NCI-H128 (cell line): Measurements from ENCODE around the gene KCMF1.

Experiments
- DNase-seq: peaks from one replicate; lab custom pipeline; 2025; ENCODE audit not compliant: unreplicated experiment; lab: John Stamatoyannopoulos, UW

The KCMF1 gene

GRCh38 chr2:84980263-84980983, 9.5 kb downstream of the KCMF1 start:
- DNase-seq = no peak

- DNase-seq = no peak
Measured at GRCh38 chr2:84986018-84986417, 15.1 kb downstream of the KCMF1 start.

GRCh38 chr2:84989422-84989821, 18.5 kb downstream of the KCMF1 start:
- DNase-seq = no peak

- DNase-seq = no peak
Measured at GRCh38 chr2:84989927-84990326, 19.0 kb downstream of the KCMF1 start.

DNA sequence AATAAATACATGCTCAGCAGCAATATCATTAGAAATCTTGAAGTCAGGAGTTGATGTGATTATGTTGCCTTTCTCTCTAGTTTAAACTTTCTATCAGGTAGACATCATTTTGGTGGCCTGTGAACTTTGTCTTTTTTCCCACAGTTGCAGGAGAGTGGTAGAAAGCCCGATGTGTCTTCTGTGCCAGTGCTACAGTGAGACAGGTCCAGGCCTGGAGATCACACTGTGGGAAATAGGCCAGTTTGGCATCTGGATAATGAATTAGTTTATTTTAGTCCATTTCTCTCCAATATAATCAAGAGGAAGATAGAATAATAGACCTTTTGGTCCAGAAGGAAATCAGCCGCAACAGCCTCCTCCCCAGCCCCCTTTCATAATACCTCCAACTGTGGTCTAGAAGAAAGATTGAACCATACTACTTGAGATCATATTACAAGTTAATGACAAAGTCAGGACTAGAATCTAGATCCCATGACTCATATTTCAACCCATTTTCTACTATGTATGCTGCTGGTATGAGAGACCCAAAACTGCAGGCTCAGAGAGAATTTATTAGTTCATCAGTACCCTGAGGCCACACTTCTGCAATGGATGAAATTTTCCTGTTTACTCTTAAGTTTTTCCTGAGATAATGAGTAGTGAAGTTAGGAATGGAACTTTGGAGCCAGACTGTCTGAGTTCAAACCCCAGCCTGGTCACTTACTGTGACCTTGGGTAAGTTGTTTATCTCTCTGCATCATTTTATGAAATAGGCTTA, 20.6 kb downstream of the KCMF1 start:
- DNase-seq = no peak

DNA sequence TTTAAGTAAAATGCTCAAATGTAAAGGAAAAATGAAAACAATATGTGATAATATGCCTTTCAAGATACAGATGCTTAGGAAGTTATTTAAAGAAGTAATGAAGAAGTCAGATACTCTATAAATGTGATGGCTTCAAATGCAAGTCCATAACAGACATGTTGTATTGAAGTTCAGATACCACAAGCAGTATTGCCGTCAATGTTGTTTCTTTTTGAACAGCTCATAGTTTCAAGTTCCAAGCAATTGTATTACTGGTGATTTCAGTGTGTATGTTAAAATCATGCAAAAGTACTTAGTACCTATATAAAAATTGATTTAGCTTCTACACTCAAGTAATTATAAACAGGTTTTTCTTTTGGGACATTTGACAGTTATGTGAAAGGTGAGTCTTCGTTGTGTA, 24.9 kb downstream of the KCMF1 start:
- DNase-seq = no peak

DNA sequence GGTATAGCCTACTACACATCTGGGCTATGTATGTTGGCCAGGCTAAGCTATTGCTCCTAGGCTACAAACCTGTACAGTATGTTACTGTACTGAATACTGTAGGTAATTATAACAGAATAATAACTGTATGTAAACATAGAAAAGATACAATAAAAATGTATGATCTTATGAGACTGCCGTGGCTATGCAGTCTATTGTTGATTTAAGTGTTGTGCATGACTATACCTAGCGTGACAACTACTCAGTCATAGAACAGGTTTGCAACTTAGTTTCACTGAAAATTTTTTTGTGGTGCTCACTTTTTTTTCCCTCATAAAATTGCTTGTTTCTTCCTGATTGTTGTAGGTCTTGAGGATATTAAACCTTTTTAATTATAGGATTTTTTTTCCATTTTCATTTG, 25.9 kb downstream of the KCMF1 start:
- DNase-seq = no peak

- no peak for DNase-seq
Measured at GRCh38 chr2:84999553-84999955, 28.6 kb downstream of the KCMF1 start.

GRCh38 chr2:85001595-85001994, 30.6 kb downstream of the KCMF1 start:
- DNase-seq = no peak

- DNase-seq = no peak
Measured at GRCh38 chr2:85002534-85002933, 31.6 kb downstream of the KCMF1 start.

DNA sequence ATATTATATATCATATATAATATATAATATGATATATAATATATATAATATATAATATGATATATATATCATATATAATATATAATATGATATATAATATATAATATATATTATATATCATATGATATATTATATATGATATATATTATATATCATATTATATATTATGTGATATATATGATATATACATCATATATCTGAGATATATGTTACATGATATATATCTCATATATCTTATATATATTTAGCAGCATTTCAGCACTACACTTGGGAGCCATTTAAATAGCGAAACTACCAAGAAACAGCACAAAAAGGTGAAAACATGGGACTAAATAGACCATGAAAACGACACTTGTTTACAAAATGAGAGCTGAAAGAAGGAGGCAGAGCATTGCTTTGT, 37.3 kb downstream of the KCMF1 start:
- no peak for DNase-seq

DNA sequence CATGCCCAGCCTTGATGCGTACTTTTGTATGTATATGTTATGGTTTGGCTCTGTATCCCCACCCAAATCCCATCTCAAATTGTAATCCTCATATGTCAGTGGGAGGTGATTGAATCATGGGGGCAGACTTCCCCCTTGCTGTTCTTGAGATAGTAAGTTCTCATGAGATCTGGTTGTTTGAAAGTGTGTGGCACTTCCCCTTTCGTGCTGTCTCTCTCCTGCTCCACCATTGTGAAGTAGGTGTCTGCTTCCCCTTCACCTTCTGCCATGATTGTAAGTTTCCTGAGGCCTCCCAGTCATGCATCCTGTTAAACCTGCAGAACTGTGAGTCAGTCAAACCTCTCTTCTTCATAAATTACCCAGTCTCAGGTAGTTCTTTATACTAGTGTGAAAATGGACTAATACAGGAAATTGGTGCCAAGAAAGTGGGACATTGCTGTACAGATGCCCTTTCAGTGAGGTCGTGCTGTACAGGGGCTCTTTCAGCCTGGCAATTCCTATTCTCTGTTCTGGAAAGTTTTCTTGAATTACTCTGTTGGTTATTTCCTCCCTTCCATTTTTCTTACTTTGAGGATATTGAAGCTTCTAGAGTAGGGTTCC, 38.2 kb downstream of the KCMF1 start:
- DNase-seq = no peak

GRCh38 chr2:85010404-85010803, 39.4 kb downstream of the KCMF1 start:
- DNase-seq = no peak

GRCh38 chr2:85011098-85011497, 40.1 kb downstream of the KCMF1 start:
- no peak for DNase-seq

DNA sequence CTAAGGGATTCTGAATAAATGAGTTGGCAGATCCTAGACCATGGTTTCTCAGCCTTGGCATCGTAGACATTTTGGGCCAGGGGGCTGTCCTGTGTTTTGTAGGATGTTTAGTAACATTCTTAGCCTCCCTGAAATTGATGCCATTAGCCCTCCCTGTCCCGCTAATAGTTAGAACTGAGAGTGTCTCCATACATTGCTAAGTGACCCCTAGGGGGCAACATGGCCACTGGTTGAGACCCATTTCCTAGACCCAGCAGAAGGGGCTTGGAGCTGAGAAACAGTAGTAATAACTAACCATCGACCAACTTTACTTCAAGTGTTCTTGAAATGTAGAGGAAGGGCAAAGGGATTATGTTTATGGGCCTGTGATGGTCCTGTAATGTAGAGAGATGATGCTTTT, 40.8 kb downstream of the KCMF1 start:
- DNase-seq = no peak

- DNase-seq = no peak
Measured at GRCh38 chr2:85012431-85012830, 41.5 kb downstream of the KCMF1 start.

- no peak for DNase-seq
Measured at GRCh38 chr2:85012855-85013254, 41.9 kb downstream of the KCMF1 start.

- no peak for DNase-seq
Measured at GRCh38 chr2:85015653-85016360, 44.8 kb downstream of the KCMF1 start.

DNA sequence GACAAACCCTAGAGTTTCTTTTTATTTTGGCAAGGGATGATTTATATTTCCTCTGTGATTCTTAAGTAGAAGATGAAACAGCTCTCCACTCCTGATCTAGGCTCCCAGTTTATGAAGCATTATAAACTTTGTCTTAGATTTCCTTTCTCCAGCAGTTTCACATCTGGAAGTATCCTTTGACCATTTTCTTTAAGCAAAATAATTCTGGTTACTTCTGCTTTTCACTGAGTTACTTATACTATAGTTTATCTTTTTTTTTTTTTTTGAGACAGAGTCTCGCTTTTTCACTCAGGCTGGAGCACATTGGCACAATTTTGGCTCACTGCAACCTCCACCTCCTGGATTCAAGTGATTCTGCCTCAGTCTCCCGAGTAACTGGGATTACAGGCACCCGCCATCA, 45.5 kb downstream of the KCMF1 start:
- no peak for DNase-seq

- DNase-seq = no peak
Measured at GRCh38 chr2:85017411-85018048, 46.6 kb downstream of the KCMF1 start.

DNA sequence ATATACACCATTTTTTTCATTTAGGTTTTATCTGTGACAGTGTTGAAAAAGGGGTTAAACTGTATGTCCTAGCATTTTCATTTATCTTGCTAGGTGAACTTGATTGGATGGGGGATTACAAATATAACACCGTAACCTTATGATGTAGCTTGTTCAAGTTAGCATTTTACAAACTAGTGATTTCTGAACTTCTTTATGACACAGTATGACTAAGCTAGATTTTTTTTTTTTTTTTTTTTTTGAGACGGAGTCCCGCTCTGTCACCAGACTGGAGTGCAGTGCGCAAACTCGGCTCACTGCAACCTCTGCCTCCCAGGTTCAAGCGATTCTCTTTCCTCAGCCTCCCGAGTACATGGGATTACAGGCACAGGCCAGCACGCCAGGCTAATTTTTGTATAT, 47.1 kb downstream of the KCMF1 start:
- DNase-seq = no peak
